Body of pancreas (tissue), 4 donors: ENCODE data around the gene MGAT5. TPM values are rescaled to one million over a fixed set of nuclear protein-coding genes. Genes with fewer than 3 reads are reported as not detected.
A peak's percentile ranks its signal among the peaks of the same experiment; 100 is the strongest.

Experiments
- ATAC-seq: fragments of 150-250 bp; one replicate; pipeline ENCODE4 v1.9.1; 2016
- DNase-seq, 4 donors: peaks; one replicate each; pipeline ENCODE4 v3.0.0-alpha.2; 2019
- H3K27ac ChIP-seq, 4 donors: fragments of 200-600 bp; sonication (generic); 1 replicate in 3 of 4; 2 replicates in 1 of 4; pipeline versions ENCODE4 v1.5.1 to v1.6.1; 2016 to 2019; ENCODE audit warnings: mild to moderate bottlenecking in 1 of 4, mixed read lengths in 1 of 4, moderate library complexity in 1 of 4
- H3K27me3 ChIP-seq, 2 donors: fragments of 200-600 bp; sonication (generic); one replicate each; pipeline ENCODE4 v1.6.0; 2016; ENCODE audit warnings: mild to moderate bottlenecking in 1 of 2
- H3K36me3 ChIP-seq, 2 donors: fragments of 200-600 bp; sonication (generic); replicated peaks in 1 of 2; 2 replicates each; pipeline ENCODE4 v1.5.1; 2016; ENCODE audit warnings: low read depth in 2 of 2; ENCODE audit not compliant: insufficient read depth in 1 of 2
- H3K4me1 ChIP-seq: fragments of 200-600 bp; sonication (generic); one replicate; pipeline ENCODE4 v1.6.0; 2016
- H3K4me3 ChIP-seq, 2 donors: fragments of 200-600 bp; sonication (generic); 1 replicate in 1 of 2; 2 replicates in 1 of 2; pipeline ENCODE4 v1.5.1; 2016 to 2019
- H3K9me3 ChIP-seq, 3 donors: fragments of 200-600 bp; sonication (generic); 1 replicate in 2 of 3; 2 replicates in 1 of 3; pipeline ENCODE4 v1.5.1; 2016
- POLR2A ChIP-seq, 3 donors: fragments of 450-650 bp; IDR thresholded peaks; one replicate each; pipeline ENCODE4 v1.6.1; 2016; ENCODE audit warnings: antibody characterized with exemption in 3 of 3, mild to moderate bottlenecking in 2 of 3
- WGBS, 2 donors: methylation state at CpG; one replicate each; pipeline ENCODE4 v1.1.5; 2017; 5-methylcytosine and 5-hydroxymethylcytosine counted together
- intact Hi-C: fragments of 100-400 bp; cut with DNase I; formaldehyde crosslinking; loops from one replicate; pipeline ENCODE4 v1.15.1; 2023
- total RNA-seq, 2 donors: library from RNA; depleted of rRNA; stranded (reverse); fragments of >200 nt; gene quantifications; one replicate each; pipeline ENCODE4 v1.1.0, GENCODE V29; 2016
- TF ChIP-seq, protein P1 (sequence below), 7 experiments: fragments of 450-650 bp in 4 of 7; fragments of 200-600 bp in 3 of 7; sonication (generic) in 3 of 7; IDR thresholded peaks; one replicate each; pipeline ENCODE4 v1.5.1; 2016 to 2019; ENCODE audit warnings: antibody characterized with exemption in 7 of 7

Gene MGAT5
- total RNA-seq, 2 donors from 2014 or later = 15.8 to 16.3 TPM

DNA sequence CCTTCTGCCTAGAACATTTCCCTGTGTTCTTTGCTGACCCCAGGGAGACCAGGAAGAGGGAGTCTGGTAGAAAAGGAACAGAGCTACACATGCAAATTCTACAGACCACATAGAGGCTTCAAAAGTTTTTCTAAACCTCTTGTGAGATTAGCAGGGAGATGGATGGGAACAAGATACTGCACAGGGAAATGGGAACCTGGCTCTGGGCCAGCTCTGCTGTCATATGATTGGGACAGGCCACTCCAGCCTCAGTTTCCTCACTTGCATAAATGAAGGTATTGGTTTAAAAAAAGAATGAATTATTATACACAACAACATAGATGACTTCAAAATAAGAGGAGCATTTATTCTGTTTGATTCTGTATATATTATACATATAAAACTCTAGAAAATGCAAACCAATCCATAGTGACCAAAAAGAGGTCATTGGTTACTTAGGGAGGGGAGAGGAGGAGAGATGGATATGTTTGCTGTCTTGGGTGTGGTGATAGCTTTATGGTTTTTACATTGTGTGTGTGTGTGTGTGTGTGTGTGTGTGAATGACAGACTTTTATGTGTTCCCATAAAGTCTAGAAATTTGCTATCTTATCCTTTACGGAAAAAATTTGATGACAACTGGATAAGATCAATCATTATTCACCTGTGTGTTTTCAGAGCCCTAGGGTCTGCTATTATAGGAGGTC, 115.5 kb downstream of the MGAT5 start:
- Histone ChIP-seq H3K36me3 (no peaks in the 10 kb centered on the region), H3K27me3 (no peaks in the 10 kb centered on the region), H3K4me3 (no peak overlapping the region), H3K4me1 (no peaks in the 10 kb centered on the region), H3K27ac (no peak overlapping the region), H3K9me3 (no peaks in the 10 kb centered on the region)
- TF ChIP-seq POLR2A (IDR thresholded peaks at IDR 0.05) = no peak
- TF ChIP-seq, protein P1, sequence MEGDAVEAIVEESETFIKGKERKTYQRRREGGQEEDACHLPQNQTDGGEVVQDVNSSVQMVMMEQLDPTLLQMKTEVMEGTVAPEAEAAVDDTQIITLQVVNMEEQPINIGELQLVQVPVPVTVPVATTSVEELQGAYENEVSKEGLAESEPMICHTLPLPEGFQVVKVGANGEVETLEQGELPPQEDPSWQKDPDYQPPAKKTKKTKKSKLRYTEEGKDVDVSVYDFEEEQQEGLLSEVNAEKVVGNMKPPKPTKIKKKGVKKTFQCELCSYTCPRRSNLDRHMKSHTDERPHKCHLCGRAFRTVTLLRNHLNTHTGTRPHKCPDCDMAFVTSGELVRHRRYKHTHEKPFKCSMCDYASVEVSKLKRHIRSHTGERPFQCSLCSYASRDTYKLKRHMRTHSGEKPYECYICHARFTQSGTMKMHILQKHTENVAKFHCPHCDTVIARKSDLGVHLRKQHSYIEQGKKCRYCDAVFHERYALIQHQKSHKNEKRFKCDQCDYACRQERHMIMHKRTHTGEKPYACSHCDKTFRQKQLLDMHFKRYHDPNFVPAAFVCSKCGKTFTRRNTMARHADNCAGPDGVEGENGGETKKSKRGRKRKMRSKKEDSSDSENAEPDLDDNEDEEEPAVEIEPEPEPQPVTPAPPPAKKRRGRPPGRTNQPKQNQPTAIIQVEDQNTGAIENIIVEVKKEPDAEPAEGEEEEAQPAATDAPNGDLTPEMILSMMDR (IDR thresholded peaks at IDR 0.05) = no peak
- ATAC-seq (no peak), DNase-seq (no peak)
- WGBS, 2 donors = 75 to 88% methylated on average over 1 of the region's 1 CpG
- intact Hi-C loops = no loop called here

DNA sequence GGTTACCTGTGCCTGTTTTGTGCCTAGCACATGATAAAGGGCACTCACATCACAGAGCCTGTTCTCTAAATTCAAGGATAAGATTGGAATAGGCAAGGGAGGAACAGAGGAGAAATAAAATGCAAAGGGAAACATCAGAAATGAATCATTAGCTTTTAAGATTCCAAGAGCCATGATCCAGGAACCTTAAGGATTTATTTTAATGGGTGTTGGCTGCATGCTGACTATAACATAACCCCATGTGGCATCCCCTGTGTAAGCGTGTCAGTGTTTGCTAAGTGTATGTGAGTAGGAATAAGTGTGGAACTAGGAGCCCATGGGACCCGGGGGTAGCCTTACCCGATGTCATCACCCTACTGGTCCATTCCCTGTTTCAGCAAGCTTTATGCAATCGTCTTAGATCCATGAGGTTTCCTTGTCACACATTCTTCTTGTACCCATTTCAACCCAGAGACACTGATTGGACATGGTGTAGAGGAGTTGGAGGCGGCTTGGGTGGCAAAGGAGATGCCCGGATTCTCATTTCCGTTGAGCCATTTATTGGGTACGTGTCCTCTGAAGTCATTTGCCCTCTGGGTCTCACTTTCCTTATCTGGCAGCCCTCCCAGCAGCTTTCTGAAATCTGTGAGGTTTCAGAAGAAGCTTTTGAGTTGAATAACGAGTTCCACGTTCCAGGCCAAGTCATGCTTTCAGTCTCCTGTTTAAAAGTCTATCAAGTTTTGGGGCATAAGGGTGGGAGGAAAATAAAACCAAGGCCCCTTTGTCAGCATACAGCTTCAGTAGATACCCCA, 117.0 kb downstream of the MGAT5 start:
- no peak for DNase-seq
- intact Hi-C loops = no loop called here
- Histone ChIP-seq H3K27ac (no peak overlapping the region), H3K4me1 (no peaks in the 10 kb centered on the region), H3K4me3 (no peak overlapping the region), H3K36me3 (no peaks in the 10 kb centered on the region), H3K9me3 (no peaks in the 10 kb centered on the region), H3K27me3 (no peaks in the 10 kb centered on the region)
- 84 to 90% methylated on average over 10 of the region's 10 CpGs for WGBS, 2 donors
- TF ChIP-seq POLR2A (IDR thresholded peaks at IDR 0.05) = no peak
- TF ChIP-seq, protein P1 (IDR thresholded peaks at IDR 0.05) = no peak
- no peak for ATAC-seq

DNA sequence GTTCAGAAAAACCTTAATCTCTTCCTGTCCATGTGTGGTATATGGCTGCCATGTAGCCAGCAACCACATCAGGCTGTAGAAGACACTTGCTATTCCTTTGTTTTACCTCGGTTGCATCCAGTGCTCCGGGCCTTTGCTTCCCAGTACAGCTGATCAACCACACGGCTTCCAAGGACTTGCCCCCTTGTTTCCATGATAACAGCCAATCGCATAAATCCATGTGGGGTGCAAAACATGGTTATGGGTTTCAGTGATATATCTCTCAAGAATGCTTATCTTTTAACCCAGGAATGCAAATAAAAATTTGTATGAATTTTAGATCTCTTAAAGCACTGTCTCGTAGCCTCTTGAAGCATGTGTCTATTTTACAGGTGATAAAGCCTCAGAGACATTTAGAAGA, 118.3 kb downstream of the MGAT5 start:
- no peak for TF ChIP-seq POLR2A (IDR thresholded peaks at IDR 0.05)
- no peak overlapping the region for H3K4me3 ChIP-seq
- no peak overlapping the region for H3K27ac ChIP-seq
- intact Hi-C loops = no loop called here
- H3K4me1 ChIP-seq = no peaks in the 10 kb centered on the region
- ATAC-seq (no peak), DNase-seq (no peak)
- H3K27me3 ChIP-seq = no peaks in the 10 kb centered on the region
- H3K9me3 ChIP-seq = no peaks in the 10 kb centered on the region
- no peaks in the 10 kb centered on the region for H3K36me3 ChIP-seq
- 86 to 88% methylated on average over 5 of the region's 5 CpGs for WGBS, 2 donors

DNA sequence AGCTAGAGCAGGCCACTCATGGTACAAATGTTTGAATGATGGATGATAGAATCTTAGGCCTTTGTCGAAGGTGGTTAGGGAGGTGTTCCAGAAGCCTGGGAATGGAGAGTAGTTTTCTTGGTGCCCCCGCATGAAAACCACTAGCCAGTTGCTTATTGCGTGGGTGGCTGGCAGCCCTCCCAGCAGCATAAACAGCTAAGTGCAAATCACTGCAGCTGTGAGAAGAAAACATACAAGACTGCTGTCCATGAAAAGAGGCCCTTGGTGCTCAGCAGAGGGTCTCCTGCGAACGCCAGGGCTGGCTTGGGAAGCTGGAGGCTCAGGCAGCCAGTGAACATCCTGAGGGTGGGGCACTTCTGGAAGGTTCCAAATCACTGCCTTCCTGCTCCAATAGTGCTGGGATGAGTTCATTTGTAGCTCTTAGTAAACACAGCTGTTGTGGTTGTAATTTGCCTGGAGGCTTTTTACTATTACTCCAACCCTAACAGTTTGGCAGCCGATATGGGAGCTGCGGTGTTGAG, 118.8 kb downstream of the MGAT5 start:
- intact Hi-C loops = no loop called here
- no peak for ATAC-seq

DNA sequence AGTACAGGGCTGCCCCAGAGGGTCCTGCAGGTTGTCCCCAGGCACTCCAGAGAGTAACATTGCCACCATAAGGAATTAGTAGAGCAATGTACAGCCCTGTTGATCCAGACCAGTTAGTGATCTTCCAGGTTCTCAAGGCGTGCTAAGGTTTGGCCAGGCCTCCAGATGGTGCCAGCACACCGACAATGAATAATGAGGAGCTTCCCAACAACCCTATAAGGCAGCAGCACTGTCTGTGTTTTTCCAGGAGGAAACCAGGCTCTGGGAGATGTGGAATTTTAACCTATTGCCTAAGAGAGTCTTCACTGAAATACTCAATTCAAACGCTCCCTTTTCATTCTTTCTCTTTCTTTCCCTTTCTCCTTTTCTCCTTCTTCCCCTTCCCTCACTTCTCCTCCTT, 122.1 kb downstream of the MGAT5 start:
- Histone ChIP-seq H3K4me1 (no peaks in the 10 kb centered on the region), H3K36me3 (no peaks in the 10 kb centered on the region), H3K27ac (peak overlapping the region in 2 of 4 donors; percentile 7 to 23), H3K27me3 (no peaks in the 10 kb centered on the region), H3K4me3 (no peak overlapping the region), H3K9me3 (no peaks in the 10 kb centered on the region)
- 46 to 48% methylated on average over 3 of the region's 3 CpGs for WGBS, 2 donors
- peak; percentile 52 to 70 (median 69) for DNase-seq
- TF ChIP-seq, protein P1 (IDR thresholded peaks at IDR 0.05) = peak in 6 of 7 experiments; percentile 30 to 72 (median 60)
- no peak for TF ChIP-seq POLR2A (IDR thresholded peaks at IDR 0.05)
- peak; percentile 87 for ATAC-seq
- intact Hi-C loops = no loop called here

More for the DNA sequence above, 118.8 kb downstream of the MGAT5 start:
- DNase-seq = peak in 1 of 4 donors; percentile 13
- 75 to 85% methylated on average over 5 to 7 of the region's 7 CpGs for WGBS, 2 donors
- H3K4me1 ChIP-seq = no peaks in the 10 kb centered on the region
- H3K9me3 ChIP-seq = no peaks in the 10 kb centered on the region
- no peaks in the 10 kb centered on the region for H3K27me3 ChIP-seq
- H3K27ac ChIP-seq = no peak overlapping the region
- no peak overlapping the region for H3K4me3 ChIP-seq
- H3K36me3 ChIP-seq = no peaks in the 10 kb centered on the region
- TF ChIP-seq POLR2A (IDR thresholded peaks at IDR 0.05) = no peak
- TF ChIP-seq, protein P1 (IDR thresholded peaks at IDR 0.05) = no peak
